NCI-H1105 (cell line): ENCODE results near the gene PLA2G4E.

Experiments
- DNase-seq: peaks from one replicate; lab custom pipeline; 2025; lab: John Stamatoyannopoulos, UW

Gene PLA2G4E

GRCh38 chr15:42020713-42021273 is at the start of gene PLA2G4E:
TSS of gene PLA2G4E (minus strand) at chr15:42021042. CDS start at chr15:42021030, 12 bp downstream.
- no peak for DNase-seq

GRCh38 chr15:42070279-42070975 is 49.6 kb upstream of the PLA2G4E start:
- no peak for DNase-seq

- no peak for DNase-seq
Measured at GRCh38 chr15:42069496-42070278, 48.8 kb upstream of the PLA2G4E start.

- DNase-seq, result no peak
Measured at GRCh38 chr15:42069025-42069424, 48.2 kb upstream of the PLA2G4E start.

GRCh38 chr15:42068601-42069000 is 47.8 kb upstream of the PLA2G4E start:
- DNase-seq, result no peak

- no peak for DNase-seq
Measured at GRCh38 chr15:42066764-42067415, 46.0 kb upstream of the PLA2G4E start.

- no peak for DNase-seq
Measured at GRCh38 chr15:42065468-42065867, 44.6 kb upstream of the PLA2G4E start.

GRCh38 chr15:42065033-42065432 is 44.2 kb upstream of the PLA2G4E start:
- DNase-seq, result peak; percentile 5

- no peak for DNase-seq
Measured at GRCh38 chr15:42064271-42064670, 43.4 kb upstream of the PLA2G4E start.

GRCh38 chr15:42063122-42063848 is 42.4 kb upstream of the PLA2G4E start:
- no peak for DNase-seq

GRCh38 chr15:42062284-42062806 is 41.5 kb upstream of the PLA2G4E start:
- DNase-seq, result no peak

- DNase-seq, result no peak
Measured at GRCh38 chr15:42060797-42061196, 40.0 kb upstream of the PLA2G4E start.

- DNase-seq, result no peak
Measured at GRCh38 chr15:42060477-42060763, 39.6 kb upstream of the PLA2G4E start.

- DNase-seq, result peak; percentile 6
Measured at GRCh38 chr15:42059661-42060476, 39.0 kb upstream of the PLA2G4E start.

GRCh38 chr15:42058791-42059190 is 37.9 kb upstream of the PLA2G4E start:
- no peak for DNase-seq

GRCh38 chr15:42057799-42058646 is 37.2 kb upstream of the PLA2G4E start:
- DNase-seq, result no peak

GRCh38 chr15:42056934-42057798 is 36.3 kb upstream of the PLA2G4E start:
- peak; percentile 37 for DNase-seq

- DNase-seq, result no peak
Measured at GRCh38 chr15:42053914-42054313, 33.1 kb upstream of the PLA2G4E start.

GRCh38 chr15:42053010-42053409 is 32.2 kb upstream of the PLA2G4E start:
- no peak for DNase-seq
